NCI-H748 (cell line): ENCODE data around the gene SNRPD3.
A peak's percentile ranks its signal among the peaks of the same experiment; 100 is the strongest.

Source experiments
- DNase-seq: peaks from one replicate; lab custom pipeline; 2025; ENCODE audit not compliant: unreplicated experiment; lab: John Stamatoyannopoulos, UW

Gene SNRPD3

GRCh38 chr22:24565077-24565476 is 9.3 kb downstream of the SNRPD3 start:
- DNase-seq: no peak

DNA sequence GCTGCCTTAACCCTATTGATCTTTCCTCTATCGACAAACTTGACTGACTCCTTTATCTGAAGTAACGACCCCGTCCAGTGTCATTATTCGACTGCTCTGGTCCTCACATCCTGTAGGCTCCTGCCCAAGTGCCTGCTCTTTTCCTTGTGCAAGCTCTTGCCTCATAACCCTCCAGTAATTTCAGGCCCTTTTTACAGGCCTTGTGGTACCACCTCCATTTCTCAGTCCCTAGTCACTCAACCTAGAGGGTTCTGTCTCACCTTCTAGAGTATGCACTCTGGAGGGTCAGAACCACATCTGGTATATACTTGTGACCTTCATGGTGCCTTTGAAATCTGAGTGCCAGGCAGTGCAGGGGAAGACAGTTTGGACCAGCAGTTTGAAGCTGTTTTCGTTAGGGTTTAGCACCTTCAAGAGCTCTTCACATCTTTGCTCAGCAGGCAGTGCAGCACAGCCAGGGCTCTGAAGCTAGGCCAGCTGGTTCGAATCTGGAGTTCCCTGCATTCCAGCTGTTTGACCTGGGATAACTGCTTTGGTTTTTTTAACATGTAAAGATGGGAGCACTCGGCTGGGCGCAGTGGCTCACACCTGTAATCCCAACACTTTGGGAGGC is 11.2 kb downstream of the SNRPD3 start:
- DNase-seq: no peak

- no peak for DNase-seq
Measured at GRCh38 chr22:24567668-24568067, 11.9 kb downstream of the SNRPD3 start.

- DNase-seq: no peak
Measured at GRCh38 chr22:24571266-24571665, 15.5 kb downstream of the SNRPD3 start.

DNA sequence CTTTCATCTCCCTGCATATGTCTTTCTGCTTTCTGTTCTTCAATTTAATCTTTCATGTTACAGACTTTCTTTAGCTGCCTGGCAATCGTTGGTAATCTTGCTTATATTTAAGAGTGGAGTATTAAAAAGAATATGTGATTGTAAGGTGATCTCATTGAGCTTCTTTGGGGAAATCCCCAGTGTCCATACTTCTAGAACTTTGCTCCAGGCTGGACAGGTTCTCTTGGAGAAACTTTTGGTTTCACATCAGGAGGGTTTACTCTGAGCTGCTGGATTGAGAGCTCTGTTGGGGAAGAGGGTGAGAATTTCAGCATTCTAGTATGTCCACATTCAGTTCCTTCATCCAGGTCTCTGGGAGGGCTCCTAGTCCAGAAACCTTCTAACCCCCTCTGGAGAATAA is 21.0 kb downstream of the SNRPD3 start:
- DNase-seq: no peak

DNA sequence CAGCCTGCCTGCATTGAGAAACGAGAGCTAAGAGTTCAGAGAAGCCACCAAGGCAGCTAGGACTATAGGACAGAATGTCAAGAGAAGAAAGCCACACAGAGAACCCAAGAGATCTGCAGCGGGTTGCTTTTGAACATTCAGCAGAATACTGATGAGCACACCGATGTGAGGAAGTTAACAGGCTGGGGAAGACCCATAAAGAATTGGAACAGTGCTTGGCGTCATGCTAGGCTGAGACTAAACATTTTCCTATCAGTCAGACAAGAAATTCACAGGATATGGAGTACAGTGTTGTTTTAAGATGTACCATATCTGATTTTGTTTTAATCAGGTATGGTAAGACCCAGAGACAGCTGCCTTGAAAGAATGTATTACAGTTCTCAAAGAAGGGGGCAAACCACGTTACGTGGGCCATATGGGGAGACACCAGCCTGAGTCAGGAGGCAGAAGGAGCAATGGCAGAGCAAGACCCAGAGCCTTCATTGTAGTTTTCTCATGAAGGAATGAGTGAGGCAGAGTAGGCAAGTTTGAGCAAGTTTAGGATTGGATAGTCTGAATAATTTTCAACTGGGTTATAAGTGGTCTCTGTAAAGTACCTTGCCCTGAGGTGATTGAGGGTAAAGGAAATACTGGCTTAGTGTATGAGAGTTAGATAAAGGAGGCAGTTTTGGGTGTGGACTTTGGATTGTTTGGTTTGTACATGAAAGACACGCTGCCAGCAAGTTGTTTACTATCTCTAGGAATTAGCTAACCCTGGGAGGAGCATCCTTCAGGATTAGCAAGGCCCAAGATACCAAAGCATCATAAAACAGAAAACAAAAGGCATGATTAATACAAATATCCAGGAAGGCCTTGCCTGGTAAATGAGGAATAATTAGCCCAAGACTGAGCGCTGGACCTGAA is 22.8 kb downstream of the SNRPD3 start:
- peak; percentile 3 for DNase-seq

DNA sequence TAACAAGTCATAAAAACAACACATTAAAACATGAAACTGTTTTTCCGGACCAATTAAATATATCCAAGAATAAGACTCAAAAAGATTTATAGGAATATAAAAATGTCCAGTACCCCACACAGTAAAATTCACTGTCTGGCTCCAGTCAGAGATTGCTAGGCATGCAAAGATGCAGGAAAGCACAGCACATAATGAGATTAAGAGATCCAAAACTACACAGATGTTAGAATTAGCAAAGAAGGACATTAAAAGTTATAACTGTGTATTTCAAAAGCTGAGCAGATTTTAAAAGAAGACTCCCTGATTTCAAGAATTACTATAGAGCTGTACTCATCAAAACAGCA is 23.4 kb downstream of the SNRPD3 start:
- DNase-seq: no peak

DNA sequence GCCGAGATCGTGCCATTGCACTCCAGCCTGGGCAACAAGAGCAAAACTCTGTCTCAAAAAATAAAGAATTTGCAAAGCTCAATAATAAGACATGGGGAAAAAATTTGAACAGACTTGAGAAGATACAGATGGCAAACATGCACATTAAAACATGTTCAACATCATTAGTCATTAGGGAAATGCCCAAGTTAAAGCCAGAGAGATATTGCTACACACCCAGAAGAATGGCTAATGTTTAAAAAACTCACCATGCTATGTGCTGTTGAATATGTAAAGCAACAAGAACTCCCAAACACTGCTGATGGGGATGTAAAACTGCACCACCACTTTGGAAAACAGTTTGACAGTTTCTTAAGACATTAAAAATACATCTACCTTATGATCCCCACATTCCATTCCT is 24.5 kb downstream of the SNRPD3 start:
- DNase-seq: no peak

GRCh38 chr22:24582056-24582814 is 26.4 kb downstream of the SNRPD3 start:
- no peak for DNase-seq

GRCh38 chr22:24583221-24584165 is 27.7 kb downstream of the SNRPD3 start:
- DNase-seq: peak; percentile 36

DNA sequence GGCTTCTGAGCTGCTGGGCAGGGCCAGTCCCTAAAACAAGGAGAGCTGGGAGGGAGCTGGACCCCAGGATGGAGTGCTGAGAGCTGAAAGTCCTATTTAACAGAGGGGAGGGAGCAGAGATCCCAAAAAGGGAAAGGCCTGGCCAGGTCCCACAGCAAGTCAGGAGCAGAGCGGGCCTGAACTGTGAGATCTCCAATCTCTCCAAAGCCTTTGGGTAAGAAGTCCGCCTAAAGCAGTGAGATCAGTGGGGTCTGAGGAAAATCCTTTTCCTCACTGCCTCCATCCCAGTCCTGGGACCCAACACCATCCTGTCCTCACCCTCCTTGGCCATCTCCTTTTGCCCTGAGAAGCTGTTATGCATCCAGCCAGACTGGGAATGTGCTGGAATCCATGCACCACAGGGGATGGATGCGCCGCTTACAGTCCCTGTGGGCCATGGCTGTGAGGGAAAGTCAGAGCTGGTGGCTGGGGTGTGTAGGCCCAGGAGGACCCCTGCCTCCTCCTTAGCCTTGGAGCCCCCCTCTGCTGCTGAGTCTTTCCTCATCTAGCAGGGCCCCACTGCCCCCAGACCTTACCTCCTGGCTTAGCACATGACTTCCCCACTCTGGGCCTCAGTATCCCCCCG is 28.5 kb downstream of the SNRPD3 start:
- DNase-seq: no peak

GRCh38 chr22:24584871-24585411 is 29.1 kb downstream of the SNRPD3 start:
- no peak for DNase-seq

GRCh38 chr22:24585461-24585860 is 29.7 kb downstream of the SNRPD3 start:
- DNase-seq: no peak

DNA sequence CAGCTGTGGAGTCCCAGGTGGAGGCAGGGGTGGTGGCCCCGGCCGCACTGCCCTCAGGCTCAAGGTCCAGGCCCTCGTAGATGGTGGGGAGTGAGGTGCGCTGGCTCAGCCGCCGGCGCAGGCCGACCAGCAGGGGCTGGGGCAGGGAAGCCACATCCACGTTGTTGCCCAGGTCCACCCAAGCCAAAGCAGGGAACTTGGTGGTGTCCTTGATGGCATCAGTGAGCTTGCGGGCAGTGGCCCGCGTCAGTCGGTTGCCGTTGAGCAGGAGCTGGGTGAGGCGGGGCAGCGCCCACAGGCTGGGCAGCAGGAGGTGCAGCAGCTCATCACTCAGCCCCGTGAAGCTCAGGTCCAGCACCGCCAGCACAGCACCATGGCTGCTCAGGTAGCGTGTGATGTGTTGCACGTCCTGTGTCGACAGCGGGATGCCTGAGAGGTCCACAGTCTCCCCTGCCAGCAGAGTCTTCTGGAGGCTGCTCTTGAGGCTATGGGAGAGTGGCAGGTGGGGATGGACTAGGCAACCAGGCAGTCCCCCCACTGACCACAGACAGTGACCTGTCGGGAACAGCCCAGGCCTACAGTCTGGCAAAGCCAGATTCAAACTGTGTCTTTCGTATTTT is 30.2 kb downstream of the SNRPD3 start:
- no peak for DNase-seq

- no peak for DNase-seq
Measured at GRCh38 chr22:24587251-24587650, 31.5 kb downstream of the SNRPD3 start.

DNA sequence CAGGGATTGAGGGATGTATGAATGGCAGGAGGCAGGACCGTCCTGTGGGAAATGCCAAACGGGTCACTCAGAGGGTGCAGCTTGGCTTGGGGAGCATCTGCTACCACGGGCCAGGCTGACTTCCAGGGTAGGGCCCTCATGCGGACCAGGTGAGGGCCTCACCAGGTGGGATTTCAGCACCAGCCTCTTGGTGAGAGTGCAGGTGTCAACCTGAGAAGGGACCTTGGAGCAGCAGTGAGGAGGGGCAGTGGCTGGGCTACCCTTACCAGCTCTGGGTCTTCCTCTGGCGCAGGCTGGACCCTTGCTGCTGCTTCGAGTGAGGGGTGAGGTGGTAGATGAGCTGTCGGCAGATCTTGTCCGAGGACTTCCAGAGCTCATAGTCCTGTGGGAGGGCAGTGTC is 32.1 kb downstream of the SNRPD3 start:
- no peak for DNase-seq

GRCh38 chr22:24588381-24588756 is 32.6 kb downstream of the SNRPD3 start:
- no peak for DNase-seq

DNA sequence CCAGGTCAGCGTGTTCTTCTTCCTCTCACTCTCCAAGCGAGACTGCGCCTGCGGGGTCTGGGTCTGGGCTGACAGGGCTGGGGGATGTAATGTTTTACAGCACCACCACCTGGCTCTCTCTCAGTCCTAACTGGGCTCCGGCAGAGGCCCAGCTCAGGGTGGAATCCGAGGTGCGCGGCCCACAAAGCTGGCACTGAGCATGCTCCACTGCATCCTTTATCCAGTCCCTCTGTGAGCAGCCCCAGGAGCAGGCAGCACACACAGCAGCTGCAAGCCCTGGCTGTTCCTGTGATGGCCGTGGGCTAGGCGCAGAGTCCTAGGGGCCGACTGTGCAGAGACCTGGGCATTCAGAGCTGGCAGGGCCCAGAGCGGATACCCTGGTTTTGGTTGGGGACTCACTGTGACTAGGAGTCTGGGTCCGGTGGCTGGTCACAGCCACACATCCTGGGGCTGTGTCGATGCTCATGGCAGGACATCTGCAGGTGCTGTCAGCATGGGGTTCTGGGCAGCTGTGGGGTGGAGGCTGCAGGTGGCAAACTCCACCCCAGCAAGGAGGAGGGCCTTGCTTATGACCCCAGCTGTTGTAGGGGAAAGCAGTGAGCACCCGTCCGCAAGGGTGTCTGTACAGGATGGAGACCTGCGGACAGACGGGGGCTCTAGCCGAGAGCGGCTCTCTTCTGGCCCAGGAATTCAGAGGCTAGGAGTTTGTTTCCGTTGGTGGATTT is 33.1 kb downstream of the SNRPD3 start:
- no peak for DNase-seq

DNA sequence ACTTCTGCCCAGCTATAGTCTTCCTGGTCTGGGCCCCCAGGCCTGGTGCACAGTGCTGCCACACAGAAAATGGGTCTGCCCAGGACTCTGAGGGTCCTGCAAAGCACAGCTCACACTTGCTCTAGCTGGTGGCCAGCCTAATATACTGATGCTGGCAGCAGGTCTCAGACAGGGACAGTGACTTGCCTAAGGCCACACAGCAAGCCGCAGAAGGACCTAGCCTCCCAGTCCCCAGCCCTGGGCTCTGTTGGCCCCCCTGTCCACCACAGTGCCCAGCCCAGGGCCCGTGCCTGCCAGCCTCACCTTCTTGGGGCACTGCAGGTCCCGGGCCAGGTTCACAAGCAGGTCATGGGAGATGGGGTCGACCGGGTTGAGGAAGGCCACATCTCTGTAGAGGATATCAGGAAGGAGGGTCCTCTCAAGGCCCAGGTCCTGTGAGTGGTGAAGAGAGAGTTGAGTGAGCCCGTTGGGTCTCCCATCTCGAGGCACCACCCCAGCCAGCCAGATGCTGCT is 33.8 kb downstream of the SNRPD3 start:
- no peak for DNase-seq
